22Rv1 (cell line): ENCODE results near the gene TTC14.

Experiments used
- CTCF ChIP-seq: fragments of 450-650 bp; IDR thresholded peaks from 2 replicates; pipeline ENCODE4 v1.5.1; 2017; ENCODE audit warnings: mild to moderate bottlenecking
- ZFX ChIP-seq: fragments of 450-650 bp; IDR thresholded peaks from 2 replicates; pipeline ENCODE4 v1.6.1; 2017; ENCODE audit warnings: antibody characterized with exemption, borderline replicate concordance

- TF ChIP-seq CTCF (no peak), ZFX (no peak)
Observed at GRCh38 chr3:180595559-180595935, 6.4 kb upstream of the TTC14 start.
